Adrenal gland (tissue), 12 donors: ENCODE results near the gene PXYLP1. TPM values are rescaled to one million over a fixed set of nuclear protein-coding genes. Genes with fewer than 3 reads are reported as not detected.

Experiments
- DNase-seq, 7 donors: peaks; one replicate each; pipeline ENCODE4 v3.0.0-alpha.2; 2019 to 2020
- H3K27ac ChIP-seq, 5 donors: fragments of 200-600 bp; sonication (generic) in 4 of 5; 1 replicate in 3 of 5; 2 replicates in 2 of 5; pipeline versions ENCODE4 v1.5.1 to v1.8.0; 2016 to 2020; ENCODE audit warnings: mild to moderate bottlenecking in 1 of 5
- H3K27me3 ChIP-seq: fragments of 200-600 bp; 2 replicates; pipeline ENCODE4 v1.8.0; 2021
- H3K36me3 ChIP-seq, 2 donors: fragments of 200-600 bp; replicated peaks in 1 of 2; 1 replicate in 1 of 2; 2 replicates in 1 of 2; pipeline versions ENCODE4 v1.5.1 to v1.8.0; 2018 to 2022
- H3K4me1 ChIP-seq, 2 donors: fragments of 200-600 bp; replicated peaks in 1 of 2; 1 replicate in 1 of 2; 2 replicates in 1 of 2; pipeline versions ENCODE4 v1.5.1 to v1.8.0; 2018 to 2021
- H3K4me3 ChIP-seq, 4 donors: fragments of 200-600 bp; sonication (generic) in 3 of 4; one replicate each; pipeline ENCODE4 v1.5.1; 2016 to 2018
- H3K9me3 ChIP-seq, 3 donors: fragments of 200-600 bp; sonication (generic) in 1 of 3; replicated peaks in 1 of 3; 1 replicate in 2 of 3; 2 replicates in 1 of 3; pipeline versions ENCODE4 v1.5.1 to v1.8.0; 2016 to 2021
- POLR2A ChIP-seq, 2 donors: fragments of 450-650 bp; IDR thresholded peaks; one replicate each; pipeline ENCODE4 v1.6.1; 2017; ENCODE audit warnings: antibody characterized with exemption in 2 of 2, mild to moderate bottlenecking in 2 of 2, moderate library complexity in 1 of 2
- WGBS, 4 donors: extraction: QIAGEN DNeasy Blood & Tissue Kit in 2 of 4; methylation state at CpG; one replicate each; pipeline versions ENCODE4 v1.1.5 to v1.1.7; 2013 to 2017; 5-methylcytosine and 5-hydroxymethylcytosine counted together
- intact Hi-C, 2 donors: fragments of 100-400 bp; cut with DNase I; formaldehyde crosslinking; loops; one replicate each; pipeline versions ENCODE4 v1.14.1 to v1.15.0; 2022 to 2023
- polyA plus RNA-seq, 3 donors: library from polyadenylated mRNA; stranded (reverse); fragments of 200-250 nt in 2 of 3; fragments of 350-450 nt in 1 of 3; fragmentation: Illumina TruSeq in 1 of 3; extraction: RNeasy Lipid Tissue Mini Kit (QIAGEN cat#74804) in 1 of 3; gene quantifications; one replicate each; pipeline ENCODE4 v1.2.3, GENCODE V29; 2013 to 2014
- total RNA-seq, 9 donors: library from RNA; depleted of rRNA in 4 of 9; stranded (reverse); fragments of >200 nt in 4 of 9; fragments of 120-200 nt in 1 of 9; fragmentation: NEBNext Ultra II Directional in 1 of 9; extraction: Animal tissue kit (Norgen Biotek cat#: 25700) in 1 of 9; gene quantifications; one replicate each; pipeline versions ENCODE4 v1.1.0 to v1.2.4, GENCODE V29; 2013 to 2023
- TF ChIP-seq, protein P1 (sequence below), 6 experiments: fragments of 450-650 bp in 4 of 6; fragments of 200-600 bp in 2 of 6; sonication (generic) in 1 of 6; IDR thresholded peaks; 1 replicate in 5 of 6; 2 replicates in 1 of 6; pipeline versions ENCODE4 v1.5.1 to v1.8.0; 2016 to 2021; ENCODE audit warnings: antibody characterized with exemption in 6 of 6, mild to moderate bottlenecking in 2 of 6, moderate library complexity in 1 of 6
- donor health status: healthy with polysubstance abuse.
- donor health status: Bipolar disorder and iron deficiency.
- donor health status: DM: yes; HTN: yes; CAD: no.
- donor health status: DM: no; HTN: no; CAD: no.
- donor health status: DM: no; HTN: no; CAD: no.
- donor health status: DM: yes; HTN: yes; CAD: no.

Gene PXYLP1
- total and polyA plus RNA-seq, 12 donors: 5.5 to 22.7 (median 8.1) TPM

- Histone ChIP-seq H3K4me3 (no peak overlapping the region), H3K36me3 (no peaks in the 10 kb centered on the region), H3K9me3 (no peaks in the 10 kb centered on the region), H3K27me3 (no peaks in the 10 kb centered on the region), H3K27ac (no peak overlapping the region), H3K4me1 (peaks cover 0 to 2% of the 10 kb centered on the region in 2 donors)
- DNase-seq: no peak
- intact Hi-C loops: no loop called here
- 84 to 97% (median 94%) methylated on average over 1 of the region's 1 CpG for WGBS, 4 donors
- TF ChIP-seq POLR2A (IDR thresholded peaks at IDR 0.05): no peak
- TF ChIP-seq, protein P1, sequence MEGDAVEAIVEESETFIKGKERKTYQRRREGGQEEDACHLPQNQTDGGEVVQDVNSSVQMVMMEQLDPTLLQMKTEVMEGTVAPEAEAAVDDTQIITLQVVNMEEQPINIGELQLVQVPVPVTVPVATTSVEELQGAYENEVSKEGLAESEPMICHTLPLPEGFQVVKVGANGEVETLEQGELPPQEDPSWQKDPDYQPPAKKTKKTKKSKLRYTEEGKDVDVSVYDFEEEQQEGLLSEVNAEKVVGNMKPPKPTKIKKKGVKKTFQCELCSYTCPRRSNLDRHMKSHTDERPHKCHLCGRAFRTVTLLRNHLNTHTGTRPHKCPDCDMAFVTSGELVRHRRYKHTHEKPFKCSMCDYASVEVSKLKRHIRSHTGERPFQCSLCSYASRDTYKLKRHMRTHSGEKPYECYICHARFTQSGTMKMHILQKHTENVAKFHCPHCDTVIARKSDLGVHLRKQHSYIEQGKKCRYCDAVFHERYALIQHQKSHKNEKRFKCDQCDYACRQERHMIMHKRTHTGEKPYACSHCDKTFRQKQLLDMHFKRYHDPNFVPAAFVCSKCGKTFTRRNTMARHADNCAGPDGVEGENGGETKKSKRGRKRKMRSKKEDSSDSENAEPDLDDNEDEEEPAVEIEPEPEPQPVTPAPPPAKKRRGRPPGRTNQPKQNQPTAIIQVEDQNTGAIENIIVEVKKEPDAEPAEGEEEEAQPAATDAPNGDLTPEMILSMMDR (IDR thresholded peaks at IDR 0.05): no peak
Measured at GRCh38 chr3:141337523-141337854, 105.9 kb downstream of the PXYLP1 start.

- TF ChIP-seq, protein P1 (IDR thresholded peaks at IDR 0.05): no peak
- TF ChIP-seq POLR2A (IDR thresholded peaks at IDR 0.05): no peak
- no peaks in the 10 kb centered on the region for H3K4me1 ChIP-seq
- H3K27ac ChIP-seq: no peak overlapping the region
- no peaks in the 10 kb centered on the region for H3K27me3 ChIP-seq
- no peak for DNase-seq
- intact Hi-C loops: no loop called here
- no peak overlapping the region for H3K4me3 ChIP-seq
- H3K36me3 ChIP-seq: no peaks in the 10 kb centered on the region
- 81 to 90% (median 85%) methylated on average over 2 of the region's 2 CpGs for WGBS, 4 donors
- H3K9me3 ChIP-seq: no peaks in the 10 kb centered on the region
Measured at GRCh38 chr3:141337991-141338390, 106.4 kb downstream of the PXYLP1 start.

DNA sequence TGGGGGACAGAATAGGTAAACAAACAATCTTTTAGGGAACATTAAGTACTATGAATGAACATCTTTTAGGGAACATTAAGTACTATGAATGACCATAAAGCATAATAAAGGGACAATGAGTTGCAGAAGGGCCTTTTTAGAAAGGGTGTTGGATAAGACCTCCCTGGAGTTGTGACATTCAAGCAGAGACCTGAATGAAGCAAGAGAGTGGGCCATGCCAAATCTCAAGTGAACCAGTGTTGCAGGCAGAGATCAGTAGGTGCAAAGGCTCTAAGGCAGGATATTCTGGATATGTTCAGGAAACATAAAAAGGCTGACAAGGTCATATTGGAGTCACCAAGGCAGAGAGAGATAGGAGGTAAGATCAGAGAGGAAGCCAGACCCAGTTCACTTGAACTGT, 107.3 kb downstream of the PXYLP1 start:
- Histone ChIP-seq H3K27me3 (no peaks in the 10 kb centered on the region), H3K4me3 (no peak overlapping the region), H3K36me3 (no peaks in the 10 kb centered on the region), H3K9me3 (no peaks in the 10 kb centered on the region), H3K27ac (no peak overlapping the region), H3K4me1 (no peaks in the 10 kb centered on the region)
- TF ChIP-seq POLR2A (IDR thresholded peaks at IDR 0.05): no peak
- TF ChIP-seq, protein P1 (IDR thresholded peaks at IDR 0.05): no peak
- intact Hi-C loops: no loop called here
- DNase-seq: no peak

GRCh38 chr3:141341536-141341935, 109.9 kb downstream of the PXYLP1 start:
- TF ChIP-seq POLR2A (IDR thresholded peaks at IDR 0.05): no peak
- TF ChIP-seq, protein P1 (IDR thresholded peaks at IDR 0.05): no peak
- Histone ChIP-seq H3K27me3 (no peaks in the 10 kb centered on the region), H3K9me3 (no peaks in the 10 kb centered on the region), H3K27ac (no peak overlapping the region), H3K4me1 (no peaks in the 10 kb centered on the region), H3K36me3 (no peaks in the 10 kb centered on the region), H3K4me3 (no peak overlapping the region)
- WGBS, 4 donors: 82 to 92% (median 87%) methylated on average over 1 of the region's 1 CpG
- intact Hi-C loops: no loop called here
- DNase-seq: no peak
